HG02973 (cell line): ENCODE measurements around the gene PIP.
"Not testable (repeated sequence)": the region's sequence is repeated elsewhere in the genome, so short reads cannot be mapped to it uniquely, and the experiment has no call there.

ENCODE experiments used
- ATAC-seq: cut with Tn5 transposase; IDR thresholded peaks from one replicate; pipeline ENCODE4 v1.9.1; 2021; ENCODE audit warnings: moderate library complexity; ENCODE audit not compliant: unreplicated experiment

PIP gene

GRCh38 chr7:143176128-143176527 lies 44.3 kb downstream of the PIP start:
- no peak for ATAC-seq

- no peak for ATAC-seq
Measured at GRCh38 chr7:143177374-143178119, 45.7 kb downstream of the PIP start.

- ATAC-seq = not testable (repeated sequence)
Measured at GRCh38 chr7:143180771-143181170, 48.9 kb downstream of the PIP start.

- ATAC-seq = no peak
Measured at GRCh38 chr7:143181349-143181748, 49.5 kb downstream of the PIP start.

- ATAC-seq = no peak
Measured at GRCh38 chr7:143183024-143183423, 51.1 kb downstream of the PIP start, which contains the start of gene TAS2R39. TAS2R39 (plus strand) TSS chr7:143183419; CDS start chr7:143183419, 0 bp downstream.

GRCh38 chr7:143185551-143185950 lies 53.7 kb downstream of the PIP start:
- ATAC-seq = no peak

GRCh38 chr7:143188994-143189393 lies 57.1 kb downstream of the PIP start:
- no peak for ATAC-seq
